HG03342 (cell line): Measurements from ENCODE around the gene A3GALT2.

Experiments
- ATAC-seq: cut with Tn5 transposase; IDR thresholded peaks from one replicate; pipeline ENCODE4 v1.9.1; 2021; ENCODE audit warnings: mild to moderate bottlenecking, moderate library complexity; ENCODE audit not compliant: unreplicated experiment

A3GALT2 gene

GRCh38 chr1:33350611-33351280 is 29.8 kb upstream of the A3GALT2 start:
- no peak for ATAC-seq

GRCh38 chr1:33349778-33350610 is 29.1 kb upstream of the A3GALT2 start:
- peak; percentile 70 for ATAC-seq

- peak; percentile 27 for ATAC-seq
Measured at GRCh38 chr1:33349081-33349759, 28.3 kb upstream of the A3GALT2 start.

- no peak for ATAC-seq
Measured at GRCh38 chr1:33348676-33349080, 27.8 kb upstream of the A3GALT2 start.

GRCh38 chr1:33348194-33348593 is 27.3 kb upstream of the A3GALT2 start:
- no peak for ATAC-seq

- ATAC-seq: no peak
Measured at GRCh38 chr1:33347650-33347992, 26.7 kb upstream of the A3GALT2 start.

- ATAC-seq: no peak
Measured at GRCh38 chr1:33346927-33347649, 26.2 kb upstream of the A3GALT2 start.

GRCh38 chr1:33346533-33346926 is 25.6 kb upstream of the A3GALT2 start:
- no peak for ATAC-seq

- no peak for ATAC-seq
Measured at GRCh38 chr1:33344896-33345560, 24.1 kb upstream of the A3GALT2 start.

GRCh38 chr1:33343539-33343938 is 22.6 kb upstream of the A3GALT2 start:
- ATAC-seq: no peak

- no peak for ATAC-seq
Measured at GRCh38 chr1:33342041-33342723, 21.3 kb upstream of the A3GALT2 start.

- no peak for ATAC-seq
Measured at GRCh38 chr1:33341190-33341589, 20.3 kb upstream of the A3GALT2 start.

- ATAC-seq: no peak
Measured at GRCh38 chr1:33339413-33339812, 18.5 kb upstream of the A3GALT2 start.

GRCh38 chr1:33338440-33339211 is 17.7 kb upstream of the A3GALT2 start:
- no peak for ATAC-seq

- ATAC-seq: no peak
Measured at GRCh38 chr1:33338048-33338439, 17.1 kb upstream of the A3GALT2 start.

- no peak for ATAC-seq
Measured at GRCh38 chr1:33337441-33337840, 16.5 kb upstream of the A3GALT2 start.

- ATAC-seq: no peak
Measured at GRCh38 chr1:33336580-33336979, 15.7 kb upstream of the A3GALT2 start.

- no peak for ATAC-seq
Measured at GRCh38 chr1:33335020-33335419, 14.1 kb upstream of the A3GALT2 start.

- no peak for ATAC-seq
Measured at GRCh38 chr1:33334081-33334552, 13.2 kb upstream of the A3GALT2 start.
